Forelimb muscle (tissue), 1 donor: Measurements from ENCODE around the gene ACTR3C. TPM values are rescaled to one million over a fixed set of nuclear protein-coding genes. Genes with fewer than 3 reads are reported as not detected.
"Not testable (repeated sequence)": the region's sequence is repeated elsewhere in the genome, so short reads cannot be mapped to it uniquely, and the experiment has no call there.

ENCODE experiments used
- DNase-seq: peaks from one replicate; pipeline ENCODE4 v3.0.0-alpha.2; 2013; ENCODE audit warnings: low read depth
- polyA plus RNA-seq: library from polyadenylated mRNA; unstranded; fragments of 120-200 nt; gene quantifications from one replicate; pipeline ENCODE4 v1.2.1, GENCODE V29; 2013; ENCODE audit not compliant: insufficient read length

Gene ACTR3C
- polyA plus RNA-seq, 1 donor, result 0.95 TPM

- DNase-seq, result no peak
These were observed 13.4 kb upstream of the ACTR3C start for GRCh38 chr7:150336746-150337145.

GRCh38 chr7:150335774-150336112, 12.4 kb upstream of the ACTR3C start:
- DNase-seq, result no peak

DNA sequence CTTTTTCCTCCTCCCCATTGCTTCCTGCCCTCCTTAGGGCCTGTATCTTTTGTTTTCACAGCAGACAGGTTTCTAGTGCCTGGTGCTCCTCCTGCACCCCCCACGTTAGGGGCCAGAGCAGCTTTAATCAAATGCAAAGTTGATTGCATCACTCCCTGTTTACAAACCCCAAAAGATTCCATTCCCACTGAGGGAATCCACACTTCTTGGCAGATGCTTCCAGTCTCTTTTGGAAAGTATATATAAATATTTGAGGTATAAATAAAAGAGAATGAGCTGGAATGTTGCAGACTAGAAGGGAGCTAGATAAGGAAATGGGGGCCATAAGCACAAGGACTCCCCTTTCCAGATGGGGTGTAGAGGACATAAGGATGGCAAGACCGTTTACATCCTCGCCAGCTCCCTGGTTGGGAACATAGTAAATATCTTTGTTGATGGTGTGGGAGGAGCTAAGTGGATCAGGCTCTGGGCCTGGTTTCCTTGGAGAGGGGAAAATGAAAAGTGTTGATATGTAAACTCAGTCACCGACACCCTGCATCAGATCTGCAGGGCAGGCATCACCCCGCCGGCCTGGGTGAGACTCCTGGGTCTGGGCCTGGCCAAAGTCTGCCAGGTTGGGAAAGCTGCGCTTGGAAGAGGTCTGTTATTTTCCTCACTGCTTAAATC, 11.9 kb upstream of the ACTR3C start:
- no peak for DNase-seq

DNA sequence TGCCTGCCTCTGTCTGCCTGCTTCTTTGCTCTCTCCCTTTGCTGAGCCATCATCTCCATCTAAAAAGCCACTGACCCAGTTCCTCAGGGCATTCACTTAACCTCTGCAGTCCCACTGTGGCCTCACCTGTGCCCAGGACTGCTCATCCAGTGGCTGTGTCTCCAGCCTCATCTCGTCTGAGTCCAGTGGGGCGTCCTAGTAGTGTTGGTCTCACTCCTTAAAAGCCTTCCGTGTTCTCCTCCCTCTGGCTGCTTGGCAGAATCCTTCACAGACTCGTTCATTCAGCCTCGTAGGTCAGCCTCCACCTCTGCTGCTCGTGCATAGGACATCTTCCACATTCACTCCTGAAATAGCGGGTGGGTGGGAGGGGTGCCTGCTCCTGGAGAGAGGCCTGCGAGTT, 10.8 kb upstream of the ACTR3C start:
- no peak for DNase-seq

DNA sequence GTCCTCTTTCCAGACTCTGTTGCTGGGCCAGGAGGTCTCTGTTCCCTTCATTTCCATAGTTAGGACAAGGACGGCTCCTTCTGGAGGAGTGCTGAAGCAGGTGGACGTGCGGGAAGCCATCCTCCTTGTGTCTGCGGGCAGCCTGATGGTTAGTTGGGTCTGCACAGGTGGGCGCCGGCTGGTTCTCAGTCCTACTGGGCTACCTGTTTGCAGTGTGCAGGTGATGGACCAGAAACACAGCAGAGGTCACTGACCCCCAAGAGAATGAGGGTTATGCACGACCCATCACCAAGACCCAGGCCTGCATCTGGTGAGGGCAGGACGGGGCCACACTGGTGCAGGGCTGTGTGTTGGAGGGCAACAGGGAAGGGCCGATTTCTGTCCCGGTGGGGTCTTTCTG, 10.3 kb upstream of the ACTR3C start:
- no peak for DNase-seq

- no peak for DNase-seq
These were observed 9.7 kb upstream of the ACTR3C start for GRCh38 chr7:150332852-150333635.

DNA sequence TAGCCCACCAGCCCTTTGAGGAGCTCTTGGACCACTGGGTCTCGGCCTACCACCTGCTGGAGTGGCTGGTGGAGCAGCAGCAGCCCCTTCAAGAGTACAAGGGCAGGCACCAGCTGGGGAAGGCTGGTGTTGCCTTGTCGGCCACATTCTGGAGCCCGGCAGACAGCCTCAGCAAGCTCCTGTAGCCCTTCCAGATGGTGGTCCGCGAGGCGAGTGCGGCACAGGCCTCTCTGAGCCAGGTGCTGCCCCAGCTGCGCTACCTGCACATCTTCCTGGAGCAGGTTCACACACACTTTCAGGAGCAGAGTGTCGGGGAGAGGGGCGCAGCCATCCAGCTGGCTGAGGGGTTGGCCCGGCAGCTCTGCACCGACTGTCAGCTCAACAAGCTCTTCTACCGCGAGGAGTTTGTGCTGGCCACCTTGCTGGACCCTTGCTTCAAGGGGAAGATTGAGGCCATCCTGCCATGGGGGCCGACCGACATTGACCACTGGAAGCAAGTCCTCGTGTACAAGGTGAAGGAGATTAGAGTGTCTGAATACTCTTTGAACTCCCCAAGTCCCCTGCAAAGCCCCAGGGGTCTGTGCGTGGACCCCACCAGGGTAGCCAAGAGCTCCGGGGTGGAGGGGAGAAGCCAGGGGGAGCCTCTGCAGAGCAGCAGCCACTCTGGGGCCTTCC, 7.0 kb upstream of the ACTR3C start:
- no peak for DNase-seq

DNA sequence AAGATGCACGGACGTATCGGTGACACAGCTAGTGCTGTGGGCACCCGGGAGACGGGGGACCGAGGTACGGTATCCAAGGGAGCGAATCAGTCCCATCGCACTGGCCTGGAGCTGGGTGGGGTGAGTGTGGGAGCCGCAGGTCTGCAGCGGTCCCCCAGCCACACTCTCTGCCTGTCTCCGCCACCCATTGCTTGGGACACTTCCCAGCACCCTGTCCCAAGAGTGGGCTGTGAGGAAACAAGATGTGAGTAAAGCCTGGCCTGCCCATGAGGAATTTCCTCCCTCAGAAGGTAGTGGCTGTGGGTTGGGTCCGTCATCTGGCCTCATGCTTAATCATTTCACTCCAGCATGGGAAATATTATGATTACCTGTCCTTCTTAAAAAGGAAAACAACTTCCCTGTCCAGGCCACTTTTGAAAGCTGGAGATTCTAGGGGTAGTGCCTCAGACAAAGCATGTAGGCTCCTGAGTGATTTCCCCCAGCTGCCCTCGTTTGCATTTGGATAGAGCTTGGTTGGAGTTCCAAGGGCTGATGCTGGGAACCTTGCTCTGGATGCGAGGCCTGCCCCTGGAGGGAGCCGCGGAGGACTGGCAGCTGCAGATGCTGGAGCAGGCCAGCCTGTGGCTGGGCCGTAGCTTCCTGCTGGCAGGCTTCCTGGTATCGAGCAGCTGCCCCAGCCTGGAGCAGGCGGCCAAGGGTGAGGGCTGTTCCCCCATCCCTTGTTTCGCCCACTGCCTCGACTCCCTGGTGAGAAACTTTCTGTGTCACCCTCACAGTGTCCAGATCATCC, 6.2 kb upstream of the ACTR3C start:
- no peak for DNase-seq

DNA sequence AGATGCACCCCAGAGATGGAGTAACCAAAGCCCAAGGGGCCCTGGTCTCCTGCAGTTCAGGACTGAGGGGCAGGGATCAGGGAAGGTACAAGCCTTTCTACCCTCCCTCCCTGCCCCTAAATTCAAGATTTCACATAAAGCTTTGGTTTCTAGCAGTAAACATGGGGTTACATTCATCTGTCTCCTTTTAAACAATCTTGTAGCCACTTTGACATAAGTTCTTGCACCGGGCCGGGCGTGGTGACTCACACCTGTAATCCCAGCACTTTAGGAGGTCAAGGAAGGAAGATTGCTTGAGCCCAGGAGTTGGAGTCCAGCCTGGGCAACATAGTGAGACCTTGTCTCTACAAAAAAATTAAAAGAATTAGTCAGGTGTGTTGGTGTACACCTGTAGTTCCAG, 4.0 kb upstream of the ACTR3C start:
- DNase-seq, result no peak

- no peak for DNase-seq
These were observed 3.4 kb upstream of the ACTR3C start for GRCh38 chr7:150326657-150327268.

GRCh38 chr7:150325901-150326300, 2.6 kb upstream of the ACTR3C start:
- no peak for DNase-seq

GRCh38 chr7:150325110-150325611, 1.8 kb upstream of the ACTR3C start:
- DNase-seq, result no peak

GRCh38 chr7:150324373-150324961, 1.1 kb upstream of the ACTR3C start:
- no peak for DNase-seq

- no peak for DNase-seq
These were observed 482 bp upstream of the ACTR3C start for GRCh38 chr7:150323682-150324372.

- DNase-seq, result no peak
These were observed 1.1 kb downstream of the ACTR3C start for GRCh38 chr7:150322114-150322832.

GRCh38 chr7:150321788-150322113, 1.6 kb downstream of the ACTR3C start:
- DNase-seq, result no peak

DNA sequence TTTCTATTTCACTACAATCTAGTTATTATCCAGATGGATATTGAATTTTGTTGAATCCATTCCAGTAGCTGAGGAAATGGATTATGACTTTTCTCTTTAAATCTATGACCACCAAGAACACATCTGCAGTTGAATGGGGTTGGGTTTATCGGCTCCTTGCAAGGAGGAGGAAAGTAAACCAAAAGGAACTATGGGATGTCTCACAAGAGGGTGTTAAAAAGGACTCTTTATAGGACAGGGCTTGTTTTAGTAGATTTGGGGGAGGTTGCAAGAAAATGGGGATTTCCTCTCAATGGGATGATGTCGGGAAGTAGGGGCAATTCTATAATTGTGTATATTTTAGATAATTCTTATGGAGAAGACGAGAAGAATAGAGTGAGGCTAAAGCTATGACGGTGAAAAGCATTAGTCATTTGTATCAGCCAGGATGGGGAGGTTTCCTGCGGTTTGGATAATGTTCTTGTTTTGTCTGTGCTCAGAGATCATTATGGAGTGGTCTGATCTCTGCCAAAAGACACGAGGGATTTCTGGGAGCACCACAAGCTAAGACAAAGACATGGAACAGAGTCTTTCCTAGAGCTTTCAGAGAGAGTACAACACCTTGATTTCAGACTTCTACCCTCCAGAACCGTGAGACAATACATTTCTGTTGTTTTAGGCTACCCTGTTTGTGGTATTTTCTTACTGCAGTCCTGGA, 5.4 kb downstream of the ACTR3C start:
- no peak for DNase-seq

GRCh38 chr7:150316987-150317386, 6.4 kb downstream of the ACTR3C start:
- not testable (repeated sequence) for DNase-seq

- no peak for DNase-seq
These were observed 8.6 kb downstream of the ACTR3C start for GRCh38 chr7:150314639-150315239.
